A673 (cell line): Measurements from ENCODE around the gene CST5. TPM values are rescaled to one million over a fixed set of nuclear protein-coding genes. Genes with fewer than 3 reads are reported as not detected.

Experiments used
- BruUV-seq: library from RNA; stranded (reverse); fragments of 400-500 nt; replicated peaks from 2 replicates; lab custom pipeline; 2021; lab: Mats Ljungman, UMichigan
- CTCF ChIA-PET: fragments of 300-600 bp; sonication (Branson Sonifier 250); formaldehyde crosslinking; loops from one replicate; lab custom pipeline; 2022; ENCODE audit warnings: antibody characterized with exemption; lab: Charles Lee
- POLR2A ChIA-PET: fragments of 300-600 bp; sonication (Branson Sonifier 250); formaldehyde crosslinking; loops from one replicate; lab custom pipeline; 2022; ENCODE audit warnings: antibody characterized with exemption; ENCODE audit not compliant: low non-redundant PET; lab: Charles Lee
- DNase-seq: peaks from one replicate; pipeline ENCODE4 v3.0.0-alpha.2; 2015; ENCODE audit warnings: low spot score
- H3K27ac ChIP-seq: fragments of 200-600 bp; sonication (generic); 2 replicates; pipeline ENCODE4 v1.5.1; 2016; ENCODE audit warnings: mixed run types, low read depth, mild to moderate bottlenecking, mixed read lengths, antibody characterized with exemption, low read length; ENCODE audit not compliant: poor library complexity, severe bottlenecking
- H3K27me3 ChIP-seq: fragments of 200-600 bp; sonication (generic); replicated peaks from 2 replicates; pipeline ENCODE4 v1.6.1; 2017; ENCODE audit warnings: mixed run types, low read depth, mild to moderate bottlenecking, mixed read lengths, antibody characterized with exemption, low read length; ENCODE audit not compliant: insufficient read depth, poor library complexity
- H3K36me3 ChIP-seq: fragments of 200-600 bp; sonication (generic); 2 replicates; pipeline ENCODE4 v1.6.1; 2016; ENCODE audit warnings: mixed run types, mild to moderate bottlenecking, mixed read lengths, antibody characterized with exemption, low read length; ENCODE audit not compliant: insufficient read depth, poor library complexity, severe bottlenecking
- H3K4me1 ChIP-seq: fragments of 200-600 bp; sonication (generic); 2 replicates; pipeline ENCODE4 v1.6.1; 2017; ENCODE audit warnings: mixed run types, mild to moderate bottlenecking, mixed read lengths, antibody characterized with exemption, low read length; ENCODE audit not compliant: insufficient read depth, poor library complexity, severe bottlenecking
- H3K4me3 ChIP-seq: fragments of 200-600 bp; sonication (generic); 2 replicates; pipeline ENCODE4 v1.5.1; 2016; ENCODE audit warnings: low read depth, mixed run types, mild to moderate bottlenecking, mixed read lengths, low read length; ENCODE audit not compliant: poor library complexity, severe bottlenecking
- H3K9me3 ChIP-seq: fragments of 200-600 bp; sonication (generic); 2 replicates; pipeline ENCODE4 v1.6.1; 2016; ENCODE audit warnings: mixed run types, low read depth, mild to moderate bottlenecking, mixed read lengths, antibody characterized with exemption, low read length; ENCODE audit not compliant: poor library complexity, severe bottlenecking
- EZH2 ChIP-seq: fragments of 200-600 bp; sonication (generic); IDR thresholded peaks from 2 replicates; pipeline ENCODE4 v1.6.1; 2017; ENCODE audit warnings: borderline replicate concordance, low read depth, mild to moderate bottlenecking, mixed read lengths, antibody characterized with exemption, low read length; ENCODE audit not compliant: poor library complexity, severe bottlenecking
- intact Hi-C: fragments of 100-400 bp; cut with micrococcal nuclease; formaldehyde crosslinking; loops from one replicate; pipeline ENCODE4 v1.10.0; 2022; ENCODE audit not compliant: unreplicated experiment
- total RNA-seq: library from RNA; stranded (reverse); gene quantifications from 2 replicates; pipeline ENCODE4 v1.2.3, GENCODE V29; 2021
- TF ChIP-seq, protein P1 (sequence below): fragments of 300-800, 200-600 bp; sonication (generic); conservative IDR thresholded peaks from 2 replicates; pipeline ENCODE4 v1.5.1; 2017; ENCODE audit warnings: low read depth, mild to moderate bottlenecking, antibody characterized with exemption, low read length, moderate library complexity, mixed read lengths

The CST5 gene
- total RNA-seq, 1 experiment from 2014 or later = not detected

DNA sequence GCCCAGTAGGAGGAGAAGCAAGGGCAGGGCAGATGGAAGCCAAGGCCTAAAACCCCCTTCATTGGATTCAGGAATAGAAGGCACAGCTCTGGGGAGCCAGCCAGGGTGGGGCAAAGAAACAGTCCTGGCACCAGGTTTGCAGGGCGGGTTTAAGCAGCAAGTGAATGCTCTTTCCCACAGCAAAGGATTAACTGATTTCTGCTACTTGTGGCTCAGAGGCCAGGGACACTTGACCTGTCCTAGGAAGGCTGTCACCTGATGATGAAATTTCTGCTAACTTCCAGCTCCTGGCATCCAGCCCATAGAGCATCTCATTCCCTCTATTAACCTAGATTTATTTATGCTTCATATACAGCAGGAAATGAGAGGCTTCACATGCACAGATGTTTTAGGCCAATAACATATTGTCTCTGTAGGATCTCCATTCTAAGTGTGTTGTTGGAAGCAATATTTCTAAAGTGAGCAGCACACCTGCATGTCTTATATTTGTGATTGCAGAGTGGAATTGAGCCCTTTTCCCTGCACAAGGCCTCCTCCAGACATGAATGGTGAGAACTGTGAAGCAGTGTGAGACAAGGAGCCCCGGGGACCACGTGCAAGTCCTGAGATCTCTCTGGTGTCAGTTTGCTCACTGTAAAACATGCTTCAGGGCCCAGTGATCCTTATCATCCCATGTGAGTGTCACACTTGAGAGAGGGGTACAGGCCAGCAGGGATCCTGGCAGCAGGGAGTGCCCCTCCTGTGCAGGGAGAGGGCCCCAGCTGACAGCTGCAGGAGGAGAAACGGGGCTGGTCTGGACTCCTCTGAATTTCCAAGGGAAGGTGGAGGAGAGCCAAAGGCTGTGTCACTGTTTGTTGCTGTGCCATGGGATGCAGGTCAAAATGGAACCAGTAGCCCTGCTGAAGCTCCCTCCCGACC, 41.1 kb upstream of the CST5 start:
- TF ChIP-seq, protein P1, sequence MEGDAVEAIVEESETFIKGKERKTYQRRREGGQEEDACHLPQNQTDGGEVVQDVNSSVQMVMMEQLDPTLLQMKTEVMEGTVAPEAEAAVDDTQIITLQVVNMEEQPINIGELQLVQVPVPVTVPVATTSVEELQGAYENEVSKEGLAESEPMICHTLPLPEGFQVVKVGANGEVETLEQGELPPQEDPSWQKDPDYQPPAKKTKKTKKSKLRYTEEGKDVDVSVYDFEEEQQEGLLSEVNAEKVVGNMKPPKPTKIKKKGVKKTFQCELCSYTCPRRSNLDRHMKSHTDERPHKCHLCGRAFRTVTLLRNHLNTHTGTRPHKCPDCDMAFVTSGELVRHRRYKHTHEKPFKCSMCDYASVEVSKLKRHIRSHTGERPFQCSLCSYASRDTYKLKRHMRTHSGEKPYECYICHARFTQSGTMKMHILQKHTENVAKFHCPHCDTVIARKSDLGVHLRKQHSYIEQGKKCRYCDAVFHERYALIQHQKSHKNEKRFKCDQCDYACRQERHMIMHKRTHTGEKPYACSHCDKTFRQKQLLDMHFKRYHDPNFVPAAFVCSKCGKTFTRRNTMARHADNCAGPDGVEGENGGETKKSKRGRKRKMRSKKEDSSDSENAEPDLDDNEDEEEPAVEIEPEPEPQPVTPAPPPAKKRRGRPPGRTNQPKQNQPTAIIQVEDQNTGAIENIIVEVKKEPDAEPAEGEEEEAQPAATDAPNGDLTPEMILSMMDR = no peak
- no peak for TF ChIP-seq EZH2
- POLR2A ChIA-PET = no interaction called here
- no peaks in the 10 kb centered on the region for H3K36me3 ChIP-seq
- peaks cover 31% of the 10 kb centered on the region for H3K4me1 ChIP-seq
- no TSS peak for BruUV-seq
- no peaks in the 10 kb centered on the region for H3K27me3 ChIP-seq
- no peak overlapping the region for H3K27ac ChIP-seq
- CTCF ChIA-PET = no interaction called here
- H3K9me3 ChIP-seq = no peaks in the 10 kb centered on the region
- no peak overlapping the region for H3K4me3 ChIP-seq
- intact Hi-C loops = no loop called here
- DNase-seq = no peak

DNA sequence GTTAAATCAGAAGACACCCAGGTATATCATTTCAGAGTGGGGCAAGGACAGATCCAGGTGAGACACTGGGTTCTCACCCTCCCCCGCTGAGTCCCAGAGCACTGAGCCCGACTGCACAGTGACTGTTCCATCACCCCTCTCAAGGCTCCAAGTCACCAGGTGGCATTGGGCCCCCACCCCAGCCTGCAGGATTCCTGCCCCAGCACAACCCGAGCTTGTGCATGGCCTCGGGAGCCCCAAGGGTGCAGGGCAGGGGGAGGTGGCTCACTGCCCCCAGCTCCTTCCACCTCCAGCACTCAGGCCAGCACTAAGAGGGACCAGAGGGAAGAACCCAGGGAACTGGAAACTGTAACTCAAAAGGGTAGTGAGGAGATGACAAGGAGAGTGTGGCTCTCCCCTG, 39.3 kb upstream of the CST5 start:
- BruUV-seq = no TSS peak
- Histone ChIP-seq H3K4me1 (peaks cover 31% of the 10 kb centered on the region), H3K9me3 (no peaks in the 10 kb centered on the region), H3K27ac (no peak overlapping the region), H3K4me3 (no peak overlapping the region), H3K27me3 (no peaks in the 10 kb centered on the region), H3K36me3 (no peaks in the 10 kb centered on the region)
- no peak for TF ChIP-seq EZH2
- TF ChIP-seq, protein P1 = no peak
- no peak for DNase-seq
- ChIA-PET CTCF (no interaction called here), POLR2A (no interaction called here)
- intact Hi-C loops = no loop called here

DNA sequence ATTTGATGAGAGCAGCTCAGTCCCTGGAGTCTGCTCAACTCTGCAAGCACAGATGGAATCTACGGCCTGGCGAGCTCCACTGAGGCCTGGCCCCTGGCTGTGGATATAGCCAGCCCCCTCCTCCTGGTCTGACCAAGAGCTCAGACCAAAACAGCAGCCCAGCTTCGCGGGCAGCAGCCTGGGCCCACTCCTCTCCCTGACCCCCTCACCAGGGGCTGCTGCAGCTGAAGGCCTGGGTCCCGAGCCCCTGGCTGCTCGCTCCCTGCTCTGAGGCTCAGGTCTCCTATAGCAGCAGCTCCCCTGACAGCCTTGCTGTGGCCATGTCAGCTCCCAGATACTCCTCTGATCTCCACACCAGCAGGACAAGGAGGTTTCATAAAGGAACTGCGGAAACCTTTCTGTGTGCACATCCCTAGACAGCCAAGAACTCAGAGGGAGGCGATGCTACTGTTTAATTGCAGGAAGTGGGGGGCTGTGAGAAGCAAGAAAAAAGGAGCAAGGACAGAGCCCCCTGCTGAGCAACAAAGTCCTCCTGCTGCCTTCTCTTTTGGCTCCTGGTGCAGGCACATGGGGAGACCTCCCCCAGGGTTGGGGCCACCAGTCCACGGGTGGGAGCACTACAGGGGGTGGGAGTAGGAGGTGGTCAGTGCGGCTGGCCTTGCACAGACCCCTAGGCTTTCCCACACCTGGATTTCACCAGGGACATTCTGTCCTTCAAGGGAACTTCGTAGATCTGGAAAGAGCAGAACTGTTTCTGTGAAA, 38.7 kb upstream of the CST5 start:
- TF ChIP-seq EZH2 = no peak
- TF ChIP-seq, protein P1 = no peak
- Histone ChIP-seq H3K36me3 (no peaks in the 10 kb centered on the region), H3K27me3 (no peaks in the 10 kb centered on the region), H3K9me3 (no peaks in the 10 kb centered on the region), H3K4me3 (no peak overlapping the region), H3K4me1 (peaks cover 31% of the 10 kb centered on the region), H3K27ac (no peak overlapping the region)
- POLR2A ChIA-PET = no interaction called here
- peak; percentile 77 for DNase-seq
- intact Hi-C loops = no loop called here
- CTCF ChIA-PET = no interaction called here
- no TSS peak for BruUV-seq
